Mesodermal cell (in vitro differentiated cells): ENCODE data around the gene AKT3.
A peak's percentile ranks its signal among the peaks of the same experiment; 100 is the strongest.

Source experiments
- H3K27ac ChIP-seq: 2 replicates; pipeline ENCODE4 v1.7.0; 2013; ENCODE audit warnings: mild to moderate bottlenecking, low read depth, low read length, moderate library complexity; ENCODE audit not compliant: severe bottlenecking
- H3K36me3 ChIP-seq: 2 replicates; pipeline ENCODE4 v1.7.1; 2013; ENCODE audit warnings: mild to moderate bottlenecking, low read length, moderate library complexity; ENCODE audit not compliant: control insufficient read depth, insufficient read depth
- H3K4me1 ChIP-seq: one replicate; pipeline ENCODE4 v1.7.1; 2013; ENCODE audit warnings: mild to moderate bottlenecking, low read length; ENCODE audit not compliant: insufficient read depth, control insufficient read depth, poor library complexity, severe bottlenecking
- H3K4me3 ChIP-seq: 2 replicates; pipeline ENCODE4 v1.7.0; 2013; ENCODE audit warnings: low read length, control low read depth, mild to moderate bottlenecking; ENCODE audit not compliant: insufficient read depth, poor library complexity, severe bottlenecking; ENCODE audit errors: extremely low read depth
- H3K9me3 ChIP-seq: 2 replicates; pipeline ENCODE4 v1.7.1; 2013; ENCODE audit warnings: mild to moderate bottlenecking, low read length, moderate library complexity; ENCODE audit not compliant: control insufficient read depth
- WGBS, 2 experiments: methylation state at CpG; one replicate each; pipeline ENCODE4 v1.1.5; 2013; ENCODE audit warnings: missing lambda C conversion rate in 2 of 2; ENCODE audit not compliant: insufficient coverage in 2 of 2; 5-methylcytosine and 5-hydroxymethylcytosine counted together

AKT3 gene

GRCh38 chr1:243751506-243751905, 98.5 kb downstream of the AKT3 start:
- H3K4me3 ChIP-seq, result no peak overlapping the region
- H3K36me3 ChIP-seq, result no peaks in the 10 kb centered on the region
- H3K27ac ChIP-seq, result no peak overlapping the region
- no peaks in the 10 kb centered on the region for H3K9me3 ChIP-seq
- WGBS, 2 experiments, result 83% methylated on average over 1 of the region's 1 CpG; no CpG with 5 or more reads in 1 of the 2 experiments
- H3K4me1 ChIP-seq, result no peaks in the 10 kb centered on the region

GRCh38 chr1:243748706-243749283, 101.2 kb downstream of the AKT3 start:
- Histone ChIP-seq H3K4me3 (no peak overlapping the region), H3K9me3 (no peaks in the 10 kb centered on the region), H3K27ac (no peak overlapping the region), H3K36me3 (peaks cover under 1% of the 10 kb centered on the region), H3K4me1 (no peaks in the 10 kb centered on the region)
- WGBS, 2 experiments, result 60% methylated on average over 1 to 2 of the region's 3 CpGs

- Histone ChIP-seq H3K9me3 (no peaks in the 10 kb centered on the region), H3K27ac (no peak overlapping the region), H3K4me3 (no peak overlapping the region), H3K36me3 (peaks cover 3% of the 10 kb centered on the region), H3K4me1 (no peaks in the 10 kb centered on the region)
Observed at GRCh38 chr1:243748227-243748626, 101.8 kb downstream of the AKT3 start.

- H3K36me3 ChIP-seq, result peaks cover 3% of the 10 kb centered on the region
- H3K27ac ChIP-seq, result no peak overlapping the region
- H3K4me3 ChIP-seq, result no peak overlapping the region
Observed at GRCh38 chr1:243746751-243747150, 103.3 kb downstream of the AKT3 start.

GRCh38 chr1:243745356-243745755, 104.7 kb downstream of the AKT3 start:
- Histone ChIP-seq H3K27ac (no peak overlapping the region), H3K9me3 (peaks cover 3% of the 10 kb centered on the region), H3K4me3 (no peak overlapping the region), H3K4me1 (peaks cover 5% of the 10 kb centered on the region), H3K36me3 (peaks cover 3% of the 10 kb centered on the region)
- WGBS, 2 experiments, result 60 to 100% methylated on average over 1 to 2 of the region's 4 CpGs

More at GRCh38 chr1:243746751-243747150, 103.3 kb downstream of the AKT3 start:
- Histone ChIP-seq H3K4me1 (no peaks in the 10 kb centered on the region), H3K9me3 (peaks cover 3% of the 10 kb centered on the region)

GRCh38 chr1:243742819-243743218, 107.2 kb downstream of the AKT3 start:
- Histone ChIP-seq H3K36me3 (peaks cover 3% of the 10 kb centered on the region), H3K9me3 (peaks cover 3% of the 10 kb centered on the region), H3K27ac (no peak overlapping the region), H3K4me3 (no peak overlapping the region), H3K4me1 (peaks cover 11% of the 10 kb centered on the region)
- WGBS, 2 experiments, result 100% methylated on average over 1 of the region's 4 CpGs; no CpG with 5 or more reads in 1 of the 2 experiments

GRCh38 chr1:243740255-243740999, 109.6 kb downstream of the AKT3 start:
- Histone ChIP-seq H3K36me3 (peaks cover 5% of the 10 kb centered on the region), H3K9me3 (peaks cover 3% of the 10 kb centered on the region), H3K4me3 (no peak overlapping the region), H3K4me1 (peaks cover 11% of the 10 kb centered on the region), H3K27ac (peak overlapping the region; percentile 55)
- no CpG with 5 or more reads among the region's 2 CpGs for WGBS, 2 experiments

GRCh38 chr1:243739335-243740003, 110.6 kb downstream of the AKT3 start:
- peaks cover 6% of the 10 kb centered on the region for H3K36me3 ChIP-seq
- peaks cover 3% of the 10 kb centered on the region for H3K9me3 ChIP-seq
- H3K4me1 ChIP-seq, result peaks cover 11% of the 10 kb centered on the region
- H3K27ac ChIP-seq, result no peak overlapping the region
- H3K4me3 ChIP-seq, result no peak overlapping the region
- 60 to 62% methylated on average over 2 of the region's 3 CpGs for WGBS, 2 experiments

GRCh38 chr1:243738020-243738419, 112.0 kb downstream of the AKT3 start:
- H3K27ac ChIP-seq, result no peak overlapping the region
- 17 to 67% methylated on average over 1 of the region's 1 CpG for WGBS, 2 experiments
- peaks cover 2% of the 10 kb centered on the region for H3K36me3 ChIP-seq
- peaks cover 11% of the 10 kb centered on the region for H3K4me1 ChIP-seq
- H3K9me3 ChIP-seq, result peaks cover 3% of the 10 kb centered on the region
- H3K4me3 ChIP-seq, result no peak overlapping the region

- 94 to 96% methylated on average over 2 of the region's 3 CpGs for WGBS, 2 experiments
- H3K36me3 ChIP-seq, result peaks cover 2% of the 10 kb centered on the region
Observed at GRCh38 chr1:243735457-243735856, 114.6 kb downstream of the AKT3 start.

GRCh38 chr1:243734308-243734695, 115.7 kb downstream of the AKT3 start:
- Histone ChIP-seq H3K36me3 (peaks cover 2% of the 10 kb centered on the region), H3K4me3 (no peak overlapping the region), H3K9me3 (no peaks in the 10 kb centered on the region), H3K27ac (no peak overlapping the region), H3K4me1 (no peaks in the 10 kb centered on the region)
- WGBS, 2 experiments, result no CpG with 5 or more reads among the region's 2 CpGs

More at GRCh38 chr1:243735457-243735856, 114.6 kb downstream of the AKT3 start:
- Histone ChIP-seq H3K4me1 (peaks cover 7% of the 10 kb centered on the region), H3K9me3 (no peaks in the 10 kb centered on the region), H3K27ac (no peak overlapping the region), H3K4me3 (no peak overlapping the region)
